ENCODE data around the gene PDCD1. TPM values are rescaled to one million over a fixed set of nuclear protein-coding genes. Genes with fewer than 3 reads are reported as not detected.

Gene PDCD1
- total and polyA plus RNA-seq, 2 donors (not counting 1 experiment from before 2014, with no cell fraction given): not detected

DNA sequence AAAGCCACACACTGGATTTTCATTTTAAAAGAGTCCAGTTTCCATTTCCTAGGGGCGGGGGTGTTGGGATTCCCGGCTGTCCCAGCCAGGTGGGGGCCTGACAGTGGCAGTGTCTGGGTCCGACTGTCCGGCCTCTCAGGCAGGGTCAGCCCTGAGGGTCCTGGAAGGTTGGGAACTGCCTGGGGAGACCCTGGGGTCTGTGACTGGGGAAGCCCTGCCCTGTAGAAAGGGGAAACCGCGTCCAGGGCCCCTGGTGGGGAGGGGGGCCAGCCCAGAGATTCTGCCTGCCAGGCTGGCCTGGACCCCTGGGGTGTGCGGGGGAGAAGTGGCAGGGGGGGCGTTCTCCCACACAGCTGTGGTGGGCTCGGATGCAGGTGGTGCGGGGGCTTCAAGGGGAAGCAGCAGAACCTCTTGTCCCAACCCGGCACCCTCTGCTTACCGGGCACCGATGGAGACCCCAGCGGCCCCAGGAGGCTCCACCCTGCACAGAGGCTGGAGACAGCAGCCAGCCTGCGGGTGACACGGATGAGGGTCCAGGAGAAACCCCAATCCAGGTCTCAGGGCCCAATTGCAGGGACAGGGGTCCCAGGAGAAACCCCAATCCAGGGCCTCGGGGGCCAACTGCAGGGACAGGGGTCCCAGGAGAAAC lies 15.7 kb upstream of the PDCD1 start:
- Histone ChIP-seq H3K36me3 (ENCODE audit: control insufficient read depth, insufficient read depth, low read length) (no peaks in the 10 kb centered on the region), H4K20me1 (ENCODE audit: control insufficient read depth, extremely low read depth, insufficient read depth, low read length) (no peaks in the 10 kb centered on the region), H3K27me3 (ENCODE audit: control insufficient read depth, insufficient read depth, low read length) (no peaks in the 10 kb centered on the region), H3K4me2 (ENCODE audit: extremely low read depth, insufficient read depth, low read length) (no peak overlapping the region), H3K79me2 (ENCODE audit: control insufficient read depth, insufficient read depth, low read length) (no peaks in the 10 kb centered on the region), H3K4me3 (replicated peaks in 1 of 4; ENCODE audit: control extremely low read depth in 1 of 4, insufficient read depth in 1 of 4, low read depth in 3 of 4, low read length in 4 of 4) (no peak overlapping the region), H3K27ac (ENCODE audit: insufficient read depth, low read length) (no peak overlapping the region), H3K9me3 (ENCODE audit: control insufficient read depth, insufficient read depth, low read depth, low read length) (no peaks in the 10 kb centered on the region), H3K4me1 (ENCODE audit: control insufficient read depth, extremely low read depth, insufficient read depth, low read length) (no peaks in the 10 kb centered on the region), H2AFZ (ENCODE audit: low read length) (no peak overlapping the region), H3K9ac (ENCODE audit: insufficient read depth, low read length) (no peak overlapping the region)
- no peak for DNase-seq (ENCODE audit: low read depth in 2 of 2)
- TF ChIP-seq, protein P1, sequence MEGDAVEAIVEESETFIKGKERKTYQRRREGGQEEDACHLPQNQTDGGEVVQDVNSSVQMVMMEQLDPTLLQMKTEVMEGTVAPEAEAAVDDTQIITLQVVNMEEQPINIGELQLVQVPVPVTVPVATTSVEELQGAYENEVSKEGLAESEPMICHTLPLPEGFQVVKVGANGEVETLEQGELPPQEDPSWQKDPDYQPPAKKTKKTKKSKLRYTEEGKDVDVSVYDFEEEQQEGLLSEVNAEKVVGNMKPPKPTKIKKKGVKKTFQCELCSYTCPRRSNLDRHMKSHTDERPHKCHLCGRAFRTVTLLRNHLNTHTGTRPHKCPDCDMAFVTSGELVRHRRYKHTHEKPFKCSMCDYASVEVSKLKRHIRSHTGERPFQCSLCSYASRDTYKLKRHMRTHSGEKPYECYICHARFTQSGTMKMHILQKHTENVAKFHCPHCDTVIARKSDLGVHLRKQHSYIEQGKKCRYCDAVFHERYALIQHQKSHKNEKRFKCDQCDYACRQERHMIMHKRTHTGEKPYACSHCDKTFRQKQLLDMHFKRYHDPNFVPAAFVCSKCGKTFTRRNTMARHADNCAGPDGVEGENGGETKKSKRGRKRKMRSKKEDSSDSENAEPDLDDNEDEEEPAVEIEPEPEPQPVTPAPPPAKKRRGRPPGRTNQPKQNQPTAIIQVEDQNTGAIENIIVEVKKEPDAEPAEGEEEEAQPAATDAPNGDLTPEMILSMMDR (conservative IDR thresholded peaks at IDR 0.05 in 1 of 2, IDR thresholded peaks at IDR 0.05 in 1 of 2; ENCODE audit: low read depth in 1 of 2, low read length in 2 of 2): no peak
- TF ChIP-seq EZH2 (IDR thresholded peaks at IDR 0.05; ENCODE audit: low read length, missing control alignments): no peak

DNA sequence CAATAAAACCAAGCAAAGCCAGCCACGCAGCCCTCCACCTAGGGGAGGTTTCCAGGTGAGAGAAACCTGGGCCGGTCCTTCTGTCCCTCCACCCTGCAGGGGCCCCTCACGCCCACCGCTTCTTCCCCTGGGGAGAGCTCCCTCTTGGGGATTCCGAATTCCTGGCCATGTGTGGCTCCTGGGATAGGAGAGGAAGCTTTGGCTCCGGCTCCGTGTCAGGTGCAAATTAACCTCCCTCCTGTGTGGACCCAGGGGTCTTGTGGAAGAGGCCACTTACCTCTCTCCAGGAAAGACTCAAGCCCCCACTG lies 15.1 kb upstream of the PDCD1 start:
- no peaks in the 10 kb centered on the region for H3K9me3 ChIP-seq (ENCODE audit: control insufficient read depth, insufficient read depth, low read depth, low read length)
- TF ChIP-seq, protein P1 (conservative IDR thresholded peaks at IDR 0.05 in 1 of 2, IDR thresholded peaks at IDR 0.05 in 1 of 2; ENCODE audit: low read depth in 1 of 2, low read length in 2 of 2): no peak
- no peak for TF ChIP-seq EZH2 (IDR thresholded peaks at IDR 0.05; ENCODE audit: low read length, missing control alignments)
- no peak overlapping the region for H3K27ac ChIP-seq (ENCODE audit: insufficient read depth, low read length)
- H2AFZ ChIP-seq (ENCODE audit: low read length): no peak overlapping the region
- no peak overlapping the region for H3K9ac ChIP-seq (ENCODE audit: insufficient read depth, low read length)
- H3K79me2 ChIP-seq (ENCODE audit: control insufficient read depth, insufficient read depth, low read length): no peaks in the 10 kb centered on the region
- no peak for DNase-seq (ENCODE audit: low read depth in 2 of 2)
- H3K4me3 ChIP-seq (replicated peaks in 1 of 4; ENCODE audit: control extremely low read depth in 1 of 4, insufficient read depth in 1 of 4, low read depth in 3 of 4, low read length in 4 of 4): no peak overlapping the region
- H3K4me1 ChIP-seq (ENCODE audit: control insufficient read depth, extremely low read depth, insufficient read depth, low read length): no peaks in the 10 kb centered on the region
- no peaks in the 10 kb centered on the region for H3K27me3 ChIP-seq (ENCODE audit: control insufficient read depth, insufficient read depth, low read length)
- H3K36me3 ChIP-seq (ENCODE audit: control insufficient read depth, insufficient read depth, low read length): no peaks in the 10 kb centered on the region
- H3K4me2 ChIP-seq (ENCODE audit: extremely low read depth, insufficient read depth, low read length): no peak overlapping the region
- no peaks in the 10 kb centered on the region for H4K20me1 ChIP-seq (ENCODE audit: control insufficient read depth, extremely low read depth, insufficient read depth, low read length)

DNA sequence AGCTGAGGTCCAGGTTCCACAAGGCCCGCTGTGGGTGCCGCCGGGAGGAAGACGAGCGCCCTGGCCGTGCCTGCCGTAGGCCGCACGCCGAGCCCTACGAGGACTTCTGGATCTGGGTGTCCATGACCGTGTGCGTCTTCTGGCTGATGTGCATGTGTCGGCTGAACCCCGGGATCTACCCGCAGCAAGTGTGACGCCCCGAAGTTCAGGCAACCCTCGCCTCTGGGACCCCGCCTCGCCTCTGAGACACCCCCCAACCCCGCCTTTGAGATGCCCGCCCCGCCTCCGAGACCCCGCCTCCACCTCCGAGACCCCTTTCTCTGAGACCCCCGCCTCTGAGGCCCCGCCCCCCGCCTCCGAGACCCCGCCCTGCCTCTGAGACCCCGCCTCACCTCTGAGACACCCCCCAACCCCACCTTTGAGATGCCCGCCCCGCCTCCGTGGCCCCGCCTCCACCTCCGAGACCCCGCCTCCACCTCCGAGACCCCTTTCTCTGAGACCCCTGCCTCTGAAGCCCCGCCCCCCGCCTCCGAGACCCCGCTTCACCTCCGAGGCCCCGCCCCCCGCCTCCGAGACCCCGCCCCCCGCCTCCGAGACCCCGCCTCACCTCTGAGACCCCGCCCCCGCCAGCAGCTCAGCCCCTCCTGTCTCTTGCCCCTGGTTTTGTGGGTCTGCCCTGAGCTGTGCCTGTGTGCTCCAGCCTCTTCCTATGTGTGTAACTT lies 14.5 kb upstream of the PDCD1 start:
- Histone ChIP-seq H3K27me3 (ENCODE audit: control insufficient read depth, insufficient read depth, low read length) (peaks cover 4% of the 10 kb centered on the region), H3K9me3 (ENCODE audit: control insufficient read depth, insufficient read depth, low read depth, low read length) (no peaks in the 10 kb centered on the region), H3K4me1 (ENCODE audit: control insufficient read depth, extremely low read depth, insufficient read depth, low read length) (no peaks in the 10 kb centered on the region), H2AFZ (ENCODE audit: low read length) (no peak overlapping the region), H3K4me3 (replicated peaks in 1 of 4; ENCODE audit: control extremely low read depth in 1 of 4, insufficient read depth in 1 of 4, low read depth in 3 of 4, low read length in 4 of 4) (no peak overlapping the region), H3K9ac (ENCODE audit: insufficient read depth, low read length) (no peak overlapping the region), H3K79me2 (ENCODE audit: control insufficient read depth, insufficient read depth, low read length) (no peaks in the 10 kb centered on the region), H3K27ac (ENCODE audit: insufficient read depth, low read length) (no peak overlapping the region), H4K20me1 (ENCODE audit: control insufficient read depth, extremely low read depth, insufficient read depth, low read length) (no peaks in the 10 kb centered on the region), H3K36me3 (ENCODE audit: control insufficient read depth, insufficient read depth, low read length) (no peaks in the 10 kb centered on the region), H3K4me2 (ENCODE audit: extremely low read depth, insufficient read depth, low read length) (no peak overlapping the region)
- DNase-seq (ENCODE audit: low read depth in 2 of 2): no peak
- no peak for TF ChIP-seq EZH2 (IDR thresholded peaks at IDR 0.05; ENCODE audit: low read length, missing control alignments)
- TF ChIP-seq, protein P1 (conservative IDR thresholded peaks at IDR 0.05 in 1 of 2, IDR thresholded peaks at IDR 0.05 in 1 of 2; ENCODE audit: low read depth in 1 of 2, low read length in 2 of 2): no peak
